Neuronal stem cell (in vitro differentiated cells): ENCODE results near the gene NFATC3.

ENCODE experiments used
- DNase-seq: peaks from one replicate; pipeline ENCODE4 v3.0.0-alpha.2; 2013; ENCODE audit warnings: low spot score
- H2AFZ ChIP-seq: one replicate; pipeline ENCODE4 v1.6.1; 2013; ENCODE audit warnings: mild to moderate bottlenecking, low read length, inconsistent platforms
- H2AK5ac ChIP-seq: 2 replicates; pipeline ENCODE4 v1.6.1; 2013; ENCODE audit warnings: low read depth, mild to moderate bottlenecking, inconsistent platforms, low read length, moderate library complexity, mixed read lengths
- H2BK120ac ChIP-seq: 2 replicates; pipeline ENCODE4 v1.6.1; 2013; ENCODE audit warnings: low read depth, mild to moderate bottlenecking, inconsistent platforms, low read length, moderate library complexity, mixed read lengths
- H2BK12ac ChIP-seq: one replicate; pipeline ENCODE4 v1.6.1; 2013; ENCODE audit warnings: low read length, inconsistent platforms
- H2BK15ac ChIP-seq: 2 replicates; pipeline ENCODE4 v1.6.1; 2013; ENCODE audit warnings: mild to moderate bottlenecking, low read length, inconsistent platforms, mixed read lengths
- H2BK5ac ChIP-seq: one replicate; pipeline ENCODE4 v1.6.1; 2013; ENCODE audit warnings: inconsistent platforms, mild to moderate bottlenecking, low read length, moderate library complexity
- H3K14ac ChIP-seq: one replicate; pipeline ENCODE4 v1.6.1; 2013; ENCODE audit warnings: low read length, inconsistent platforms
- H3K18ac ChIP-seq: 2 replicates; pipeline ENCODE4 v1.6.1; 2013; ENCODE audit warnings: low read length, inconsistent platforms
- H3K23ac ChIP-seq: 2 replicates; pipeline ENCODE4 v1.6.1; 2013; ENCODE audit warnings: low read depth, mild to moderate bottlenecking, mixed read lengths, low read length, inconsistent platforms; ENCODE audit not compliant: poor library complexity
- H3K27ac ChIP-seq: replicated peaks from 3 replicates; pipeline ENCODE4 v1.5.1; 2013; ENCODE audit warnings: low read length, inconsistent platforms
- H3K27me3 ChIP-seq, 3 experiments: 2 replicates each; pipeline ENCODE4 v1.6.1; 2013; ENCODE audit warnings: low read length in 3 of 3, mild to moderate bottlenecking in 2 of 3, inconsistent platforms in 1 of 3, low read depth in 1 of 3, mixed read lengths in 1 of 3, moderate library complexity in 1 of 3; ENCODE audit not compliant: control insufficient read depth in 3 of 3, insufficient read depth in 3 of 3
- H3K36me3 ChIP-seq, 2 donors: replicated peaks in 1 of 2; 2 replicates each; pipeline ENCODE4 v1.6.1; 2013; ENCODE audit warnings: low read length in 2 of 2; ENCODE audit not compliant: control insufficient read depth in 2 of 2, insufficient read depth in 2 of 2
- H3K4ac ChIP-seq: 2 replicates; pipeline ENCODE4 v1.6.1; 2013; ENCODE audit warnings: inconsistent platforms, mild to moderate bottlenecking, low read length, moderate library complexity
- H3K4me1 ChIP-seq, 2 donors: 1 replicate in 1 of 2; 2 replicates in 1 of 2; pipeline ENCODE4 v1.6.1; 2013; ENCODE audit warnings: low read length in 2 of 2, low read depth in 1 of 2; ENCODE audit not compliant: control insufficient read depth in 2 of 2, insufficient read depth in 1 of 2
- H3K4me2 ChIP-seq: one replicate; pipeline ENCODE4 v1.6.1; 2013; ENCODE audit warnings: mild to moderate bottlenecking, low read length, inconsistent platforms; ENCODE audit not compliant: insufficient read depth, poor library complexity, severe bottlenecking
- H3K4me3 ChIP-seq, 2 donors: 2 replicates each; pipeline ENCODE4 v1.5.1; 2013; ENCODE audit warnings: low read length in 2 of 2, mild to moderate bottlenecking in 2 of 2, inconsistent platforms in 1 of 2, moderate library complexity in 1 of 2
- H3K79me1 ChIP-seq: one replicate; pipeline ENCODE4 v1.6.1; 2013; ENCODE audit warnings: low read depth, mild to moderate bottlenecking, inconsistent platforms, low read length, moderate library complexity
- H3K9ac ChIP-seq: one replicate; pipeline ENCODE4 v1.6.1; 2013; ENCODE audit warnings: mild to moderate bottlenecking, low read depth, low read length, inconsistent platforms; ENCODE audit not compliant: poor library complexity
- H3K9me3 ChIP-seq, 2 donors: replicated peaks in 1 of 2; 2 replicates each; pipeline versions ENCODE3 to v1.6.1; 2013; ENCODE audit warnings: low read length in 2 of 2, mild to moderate bottlenecking in 2 of 2, inconsistent platforms in 1 of 2, low read depth in 1 of 2, mixed read lengths in 1 of 2, moderate library complexity in 1 of 2; ENCODE audit not compliant: control insufficient read depth in 2 of 2, insufficient read depth in 1 of 2
- H4K8ac ChIP-seq: one replicate; pipeline ENCODE4 v1.6.1; 2013; ENCODE audit warnings: low read depth, mild to moderate bottlenecking, inconsistent platforms, low read length, moderate library complexity
- H4K91ac ChIP-seq: one replicate; pipeline ENCODE4 v1.6.1; 2013; ENCODE audit warnings: low read length, low read depth, mild to moderate bottlenecking, inconsistent platforms; ENCODE audit not compliant: poor library complexity
- WGBS, 2 donors: extraction: QIAGEN DNeasy Blood & Tissue Kit; methylation state at CpG; one replicate each; pipeline ENCODE4 v1.1.7; 2013; ENCODE audit warnings: missing lambda C conversion rate in 2 of 2, mixed read lengths in 1 of 2; ENCODE audit not compliant: insufficient read length in 2 of 2, insufficient replicate concordance in 1 of 2; ENCODE audit errors: extremely low coverage in 2 of 2; 5-methylcytosine and 5-hydroxymethylcytosine counted together

Gene NFATC3

DNA sequence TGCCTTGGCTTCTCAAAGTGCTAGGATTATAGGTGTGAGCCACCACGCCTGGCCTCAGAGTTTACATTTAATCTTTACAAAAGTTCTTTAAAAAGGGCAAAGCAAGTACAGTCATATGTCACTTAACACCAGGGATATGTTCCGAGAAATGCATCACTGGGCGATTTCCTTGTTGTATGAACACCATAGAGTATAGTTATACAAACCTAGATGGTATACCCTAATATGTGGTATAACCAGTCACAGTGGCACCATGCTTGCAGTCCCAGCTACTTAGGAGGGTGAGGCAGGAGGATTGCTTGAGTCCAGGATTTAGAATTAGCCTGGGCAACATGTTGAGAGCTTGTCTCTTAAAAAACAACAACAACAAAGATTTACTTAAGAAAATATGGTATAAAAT lies 51.3 kb downstream of the NFATC3 start:
- no CpG with 5 or more reads among the region's 3 CpGs for WGBS, 2 donors
- Histone ChIP-seq H2AK5ac (no peak overlapping the region), H3K79me1 (no peaks in the 10 kb centered on the region), H2BK5ac (no peak overlapping the region), H3K36me3 (peaks cover 0 to 73% of the 10 kb centered on the region in 2 donors), H2BK15ac (no peak overlapping the region), H2BK12ac (no peak overlapping the region), H3K23ac (no peak overlapping the region), H3K4ac (no peak overlapping the region), H3K14ac (no peak overlapping the region), H3K18ac (no peak overlapping the region), H3K27ac (no peak overlapping the region), H3K4me2 (no peak overlapping the region), H3K4me3 (no peak overlapping the region), H3K4me1 (no peaks in the 10 kb centered on the region), H4K8ac (no peak overlapping the region), H3K27me3 (no peaks in the 10 kb centered on the region), H2AFZ (no peak overlapping the region), H3K9ac (no peak overlapping the region), H2BK120ac (no peak overlapping the region), H4K91ac (no peak overlapping the region), H3K9me3 (peaks cover 0 to 10% of the 10 kb centered on the region in 2 donors)
- DNase-seq: no peak

DNA sequence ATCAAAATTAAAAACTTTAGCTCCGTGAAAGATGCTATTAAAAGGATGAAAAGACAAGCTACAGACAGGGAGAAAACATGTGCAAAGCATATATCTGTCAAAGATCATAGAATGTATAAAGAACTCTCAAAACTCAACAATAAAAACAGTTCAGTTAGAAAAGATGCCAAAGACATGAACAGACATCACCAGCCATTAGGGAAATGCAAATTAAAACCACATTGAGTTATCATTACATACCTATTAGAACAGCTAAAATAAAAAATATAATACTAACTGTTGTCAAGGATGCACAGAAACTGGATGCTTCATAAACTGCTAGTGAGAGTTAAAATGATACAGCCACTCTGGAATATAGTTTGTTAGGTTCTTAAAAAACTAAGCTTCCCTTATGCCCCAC lies 58.8 kb downstream of the NFATC3 start:
- Histone ChIP-seq H4K91ac (no peak overlapping the region), H2BK12ac (no peak overlapping the region)

DNA sequence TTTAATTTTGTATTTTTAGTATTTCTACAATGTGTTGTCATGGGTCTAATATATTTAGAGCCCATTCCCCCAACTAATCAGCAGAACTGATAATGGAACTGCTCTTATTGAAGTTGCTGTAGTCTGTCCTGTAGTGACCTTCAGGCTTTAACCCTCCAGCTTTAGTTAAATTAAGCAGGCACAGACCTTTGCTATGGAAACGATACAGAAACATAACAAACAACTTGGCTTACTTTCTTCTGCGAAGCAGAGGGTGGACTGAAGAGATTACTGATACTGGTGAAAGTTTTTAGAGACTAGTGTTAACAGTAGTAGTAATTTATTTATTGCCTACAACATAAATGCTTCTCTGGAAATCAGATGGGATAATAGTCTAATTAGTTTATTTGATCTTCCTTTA lies 61.4 kb downstream of the NFATC3 start:
- DNase-seq: no peak
- Histone ChIP-seq H3K9me3 (no peaks in the 10 kb centered on the region), H2BK15ac (no peak overlapping the region), H4K91ac (no peak overlapping the region), H2BK5ac (no peak overlapping the region), H3K27ac (no peak overlapping the region), H3K79me1 (peaks cover 2% of the 10 kb centered on the region), H3K4ac (no peak overlapping the region), H2BK12ac (no peak overlapping the region), H3K4me2 (no peak overlapping the region), H4K8ac (no peak overlapping the region), H2AFZ (no peak overlapping the region), H3K23ac (no peak overlapping the region), H3K36me3 (peaks cover 0 to 42% of the 10 kb centered on the region in 2 donors), H2BK120ac (no peak overlapping the region), H3K18ac (no peak overlapping the region), H3K14ac (no peak overlapping the region), H3K27me3 (no peaks in the 10 kb centered on the region), H3K9ac (no peak overlapping the region), H2AK5ac (no peak overlapping the region), H3K4me3 (no peak overlapping the region), H3K4me1 (no peaks in the 10 kb centered on the region)
- WGBS, 2 donors: no CpG with 5 or more reads among the region's 2 CpGs

More for the DNA sequence above, 58.8 kb downstream of the NFATC3 start:
- no peak overlapping the region for H3K4me2 ChIP-seq
- no peak overlapping the region for H2AFZ ChIP-seq
- H3K4ac ChIP-seq: no peak overlapping the region
- no peak overlapping the region for H2BK120ac ChIP-seq
- H3K14ac ChIP-seq: no peak overlapping the region
- H4K8ac ChIP-seq: no peak overlapping the region
- no peak overlapping the region for H2AK5ac ChIP-seq
- H3K9me3 ChIP-seq: peaks cover 0 to 6% of the 10 kb centered on the region in 2 donors
- no peaks in the 10 kb centered on the region for H3K27me3 ChIP-seq
- no peak overlapping the region for H2BK5ac ChIP-seq
- H3K27ac ChIP-seq: no peak overlapping the region
- peaks cover 0 to 56% of the 10 kb centered on the region in 2 donors for H3K36me3 ChIP-seq
- no peak overlapping the region for H3K23ac ChIP-seq
- H3K4me1 ChIP-seq: no peaks in the 10 kb centered on the region
- no CpG with 5 or more reads among the region's 1 CpG for WGBS, 2 donors
- DNase-seq: no peak
- H2BK15ac ChIP-seq: no peak overlapping the region
- no peak overlapping the region for H3K4me3 ChIP-seq
- H3K18ac ChIP-seq: no peak overlapping the region
- peaks cover 2% of the 10 kb centered on the region for H3K79me1 ChIP-seq
- H3K9ac ChIP-seq: no peak overlapping the region

DNA sequence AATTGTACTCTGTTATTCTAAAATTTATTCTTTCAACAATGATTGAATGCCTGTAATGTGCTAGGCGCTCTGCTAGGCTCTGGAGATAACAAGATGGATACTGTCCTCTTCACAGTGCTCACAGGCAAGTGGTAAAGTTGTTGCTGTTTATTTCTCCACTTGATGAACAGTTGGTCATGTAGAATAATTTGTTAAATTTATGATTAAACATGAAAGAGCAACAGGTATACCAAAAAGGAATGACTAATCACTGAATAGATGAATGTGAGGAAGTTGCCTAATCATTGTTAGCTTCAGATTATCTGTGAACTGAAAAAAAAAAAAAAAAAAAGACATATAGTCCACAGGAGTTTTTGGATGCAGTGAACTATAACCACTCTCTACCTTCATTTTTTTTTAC lies 62.3 kb downstream of the NFATC3 start:
- H3K9me3 ChIP-seq: no peaks in the 10 kb centered on the region
- no peaks in the 10 kb centered on the region for H3K27me3 ChIP-seq
- no peak overlapping the region for H3K9ac ChIP-seq
- no peak overlapping the region for H3K14ac ChIP-seq
- no peak overlapping the region for H2AFZ ChIP-seq
- no peak overlapping the region for H3K4me3 ChIP-seq
- no peak for DNase-seq
- H3K79me1 ChIP-seq: peaks cover 2% of the 10 kb centered on the region
- H3K36me3 ChIP-seq: peaks cover 0 to 43% of the 10 kb centered on the region in 2 donors
- WGBS, 2 donors: no CpG with 5 or more reads among the region's 1 CpG
- H3K4me2 ChIP-seq: no peak overlapping the region
- H2BK120ac ChIP-seq: no peak overlapping the region
- no peak overlapping the region for H2BK15ac ChIP-seq
- H2BK12ac ChIP-seq: no peak overlapping the region
- H3K27ac ChIP-seq: no peak overlapping the region
- H3K4ac ChIP-seq: no peak overlapping the region
- H2AK5ac ChIP-seq: no peak overlapping the region
- H2BK5ac ChIP-seq: no peak overlapping the region
- no peak overlapping the region for H3K18ac ChIP-seq
- no peak overlapping the region for H4K8ac ChIP-seq
- no peak overlapping the region for H3K23ac ChIP-seq
- H3K4me1 ChIP-seq: no peaks in the 10 kb centered on the region
- no peak overlapping the region for H4K91ac ChIP-seq
